A549 (cell line): ENCODE results near the gene LEUTX. TPM values are rescaled to one million over a fixed set of nuclear protein-coding genes. Genes with fewer than 3 reads are reported as not detected.
"Not testable (repeated sequence)": the region's sequence is repeated elsewhere in the genome, so short reads cannot be mapped to it uniquely, and the experiment has no call there.

ENCODE experiments used
- ATAC-seq, 2 experiments: fragments of 200-7000 bp in 1 of 2; fragments of >200 bp in 1 of 2; cut with Nextera tagmentation in 1 of 2; cut with Tn5 transposase in 1 of 2; 3 replicates each; pipeline versions ENCODE4 v1.8.0 to v1.9.1; 2018 to 2020; ENCODE audit warnings: mild to moderate bottlenecking in 1 of 2, moderate library complexity in 1 of 2
- CTCF ChIA-PET: fragments of 300-600 bp; sonication (Branson Sonifier 250); formaldehyde crosslinking; extraction: SDS; loops from one replicate; lab custom pipeline; 2021; ENCODE audit warnings: antibody characterized with exemption, inconsistent platforms; lab: Yijun Ruan, JAX
- POLR2A ChIA-PET: fragments of 350-600 bp; formaldehyde crosslinking; extraction: SDS; loops from one replicate; lab custom pipeline; 2021; ENCODE audit warnings: antibody characterized with exemption, inconsistent platforms; lab: Yijun Ruan, JAX
- DNase-seq, 2 experiments: peaks; one replicate each; pipeline versions ENCODE4 v3.0.0 to v3.0.0-alpha.2; 2011 to 2016; ENCODE audit warnings: low read depth in 1 of 2, low spot score in 1 of 2
- FAIRE-seq: peaks from 2 replicates; lab custom pipeline; 2011; peaks lifted over from hg19 to GRCh38; lab: Jason Lieb, UNC
- H3K27ac ChIP-seq, 2 experiments: fragments of >200 bp; sonication (Bioruptor Twin); formaldehyde crosslinking; 3 replicates each; pipeline ENCODE4 v1.5.1; 2016 to 2017
- H3K4me1 ChIP-seq: fragments of >200 bp; sonication (Bioruptor Twin); formaldehyde crosslinking; 3 replicates; pipeline ENCODE4 v1.6.1; 2016
- H3K4me2 ChIP-seq: fragments of >200 bp; sonication (Bioruptor Twin); formaldehyde crosslinking; 3 replicates; pipeline ENCODE4 v1.6.1; 2016
- H3K4me3 ChIP-seq: fragments of >200 bp; sonication (Bioruptor Twin); formaldehyde crosslinking; 3 replicates; pipeline ENCODE4 v1.5.1; 2016
- H3K9me3 ChIP-seq: fragments of >200 bp; sonication (Bioruptor Twin); formaldehyde crosslinking; 3 replicates; pipeline ENCODE4 v1.6.1; 2016
- CTCF ChIP-seq: fragments of >200 bp; sonication (Bioruptor Twin); formaldehyde crosslinking; IDR thresholded peaks from 3 replicates; pipeline ENCODE4 v1.5.1; 2016
- ESRRA ChIP-seq: fragments of 150-350 bp; IDR thresholded peaks from 2 replicates; pipeline ENCODE4 v1.6.1; 2014; ENCODE audit warnings: mild to moderate bottlenecking, low read length, borderline replicate concordance
- HOXA7 ChIP-seq: fragments of 250-450 bp; sonication (Bioruptor Pico); IDR thresholded peaks from 2 replicates; pipeline ENCODE4 v1.5.0; 2020; ENCODE audit warnings: mild to moderate bottlenecking, moderate library complexity
- KDM5A ChIP-seq: fragments of 200-600 bp; sonication (generic); IDR thresholded peaks from 2 replicates; pipeline ENCODE4 v1.6.1; 2016; ENCODE audit warnings: antibody characterized with exemption, mild to moderate bottlenecking
- PHF8 ChIP-seq: fragments of 200-600 bp; sonication (generic); IDR thresholded peaks from 2 replicates; pipeline ENCODE4 v1.6.1; 2016; ENCODE audit warnings: low read depth, mild to moderate bottlenecking, antibody characterized with exemption, moderate library complexity, borderline replicate concordance
- RAD21 ChIP-seq, 2 experiments: fragments of >200 bp in 1 of 2; sonication (Bioruptor Twin) in 1 of 2; formaldehyde crosslinking in 1 of 2; IDR thresholded peaks in 1 of 2; conservative IDR thresholded peaks in 1 of 2; 2 replicates in 1 of 2; 3 replicates in 1 of 2; pipeline ENCODE4 v1.6.1; 2012 to 2018; ENCODE audit warnings: inconsistent platforms in 1 of 2
- RNF2 ChIP-seq: fragments of 200-600 bp; sonication (generic); IDR thresholded peaks from 2 replicates; pipeline ENCODE4 v1.6.1; 2016; ENCODE audit warnings: low read depth, mild to moderate bottlenecking, antibody characterized with exemption, moderate library complexity, borderline replicate concordance
- SMC3 ChIP-seq: fragments of >200 bp; sonication (Bioruptor Twin); formaldehyde crosslinking; IDR thresholded peaks from 3 replicates; pipeline ENCODE4 v1.6.1; 2018; ENCODE audit warnings: inconsistent platforms
- TFCP2L1 ChIP-seq: fragments of 250-450 bp; sonication (Bioruptor Pico); IDR thresholded peaks from 2 replicates; pipeline ENCODE4 v1.5.0; 2021; ENCODE audit warnings: mild to moderate bottlenecking
- ZC3H11A ChIP-seq: fragments of 450-650 bp; IDR thresholded peaks from 2 replicates; pipeline ENCODE4 v1.6.1; 2014; ENCODE audit warnings: antibody characterized with exemption, mild to moderate bottlenecking
- WGBS: methylation state at CpG from one replicate; pipeline ENCODE4 v1.1.6; 2017; ENCODE audit errors: missing lambda C conversion rate; 5-methylcytosine and 5-hydroxymethylcytosine counted together
- polyA plus RNA-seq, 4 experiments: library from polyadenylated mRNA; depleted of rRNA in 3 of 4; stranded (reverse); fragments of >200 nt; fragmentation: RNase III in 1 of 4; extraction: RNeasy Plus Mini Kit Qiagen cat#74134 plus additional on column Dnase treatment in 1 of 4; gene quantifications; 2 replicates in 3 of 4; 3 replicates in 1 of 4; pipeline ENCODE4 v1.2.3, GENCODE V29; 2011 to 2017
- TF ChIP-seq, protein P1 (sequence below): fragments of >200 bp; sonication (Bioruptor Twin); formaldehyde crosslinking; IDR thresholded peaks from 3 replicates; pipeline ENCODE4 v1.6.1; 2016
- TF ChIP-seq, protein P2 (sequence below): IDR thresholded peaks from 2 replicates; pipeline ENCODE4 v1.6.1; 2012; ENCODE audit warnings: low read depth, borderline replicate concordance

Gene LEUTX
- polyA plus RNA-seq, 2 of the 4 experiments (the other 2 are of a cell fraction) = not detected

DNA sequence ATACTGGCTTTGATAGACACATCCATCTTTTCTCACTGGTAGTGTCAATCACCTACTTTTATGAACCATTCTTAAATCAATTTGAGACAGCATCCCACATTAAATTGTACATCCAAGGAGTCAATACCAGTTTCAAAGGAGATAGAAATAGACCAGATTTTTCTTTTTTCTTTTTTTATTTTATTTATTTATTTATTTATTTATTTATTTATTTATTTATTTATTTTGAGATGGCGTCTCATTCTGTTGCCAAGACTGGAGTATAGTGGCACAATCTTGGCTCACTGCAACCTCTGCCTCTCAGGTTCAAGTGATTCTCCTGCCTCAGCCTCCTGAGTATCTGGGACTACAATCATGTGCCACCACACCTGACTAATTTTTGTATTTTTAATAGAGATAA lies 16.8 kb upstream of the LEUTX start:
- DNase-seq, H3K9me3 ChIP-seq, FAIRE-seq, H3K4me3 ChIP-seq, H3K4me2 ChIP-seq, H3K27ac ChIP-seq, POLR2A ChIA-PET, ATAC-seq, H3K4me1 ChIP-seq: not testable (repeated sequence)
- peak; percentile 84 for TF ChIP-seq ZC3H11A
- CTCF ChIA-PET = interaction anchor here (1.0 kb wide), 1 partner anchor 288 kb away, joined by 3 read pairs; no protein-coding TSS in a partner anchor
- WGBS = 15% methylated on average over 1 of the region's 1 CpG

DNA sequence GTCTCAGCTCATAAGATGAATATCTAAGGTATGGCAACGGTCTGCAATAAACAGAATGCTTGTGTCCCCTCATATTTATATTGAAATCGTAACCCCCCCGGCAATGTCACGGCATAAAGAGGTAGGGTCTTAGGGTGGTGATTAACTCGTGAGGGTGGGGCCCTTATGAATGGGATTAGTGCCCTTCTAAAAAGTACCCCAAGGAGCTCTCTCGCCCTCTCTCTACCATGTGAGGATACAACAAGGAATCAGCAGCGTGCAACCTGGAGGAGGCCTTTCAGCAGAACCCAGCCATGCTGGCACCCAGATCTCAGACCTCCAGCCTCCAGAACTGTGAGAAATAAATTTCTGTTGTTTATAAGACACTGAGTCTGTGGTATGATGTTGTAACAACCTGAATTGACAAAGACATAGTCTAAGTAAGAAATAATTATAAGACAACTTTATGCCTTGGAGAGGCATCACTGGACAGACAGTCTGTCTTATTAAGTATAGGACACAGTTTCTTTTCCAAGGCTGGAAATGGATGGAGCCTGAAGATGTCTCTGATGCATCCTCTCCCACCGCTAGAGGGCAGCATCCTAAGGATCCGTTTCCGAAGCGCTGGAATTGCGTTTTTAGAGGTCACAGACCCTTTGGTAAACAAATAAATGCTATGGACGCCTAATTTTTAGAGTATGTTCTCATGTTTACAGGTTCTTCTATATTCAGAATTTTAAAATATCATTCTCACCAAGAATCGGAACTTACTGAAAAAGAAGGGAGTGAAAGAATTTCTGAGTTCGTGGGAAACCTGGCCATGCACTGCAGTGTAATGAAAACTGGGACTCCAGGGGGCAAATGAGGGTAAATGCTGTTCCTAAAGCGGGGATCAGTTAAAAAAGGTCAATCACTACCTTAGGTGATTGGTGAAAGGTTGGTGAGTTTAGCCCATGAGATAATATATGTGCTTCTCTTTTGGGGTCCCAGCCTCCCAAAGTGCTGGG lies 13.3 kb upstream of the LEUTX start:
- TF ChIP-seq, protein P1, sequence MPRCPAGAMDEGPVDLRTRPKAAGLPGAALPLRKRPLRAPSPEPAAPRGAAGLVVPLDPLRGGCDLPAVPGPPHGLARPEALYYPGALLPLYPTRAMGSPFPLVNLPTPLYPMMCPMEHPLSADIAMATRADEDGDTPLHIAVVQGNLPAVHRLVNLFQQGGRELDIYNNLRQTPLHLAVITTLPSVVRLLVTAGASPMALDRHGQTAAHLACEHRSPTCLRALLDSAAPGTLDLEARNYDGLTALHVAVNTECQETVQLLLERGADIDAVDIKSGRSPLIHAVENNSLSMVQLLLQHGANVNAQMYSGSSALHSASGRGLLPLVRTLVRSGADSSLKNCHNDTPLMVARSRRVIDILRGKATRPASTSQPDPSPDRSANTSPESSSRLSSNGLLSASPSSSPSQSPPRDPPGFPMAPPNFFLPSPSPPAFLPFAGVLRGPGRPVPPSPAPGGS = no peak
- TF ChIP-seq CTCF (peak; percentile 94), TFCP2L1 (CRISPR knock-in tag) (no peak), ESRRA (0 out of 2 replicates have a peak, but pooled peaks have one; percentile 29), SMC3 (peak; percentile 42; the same call in 2 of the 3 replicates), RAD21 (conservative IDR thresholded peaks at IDR 0.05 in 1 of 2, IDR thresholded peaks at IDR 0.05 in 1 of 2) (peak; percentile 39 to 63; a peak in 3 of 5 replicates)
- TF ChIP-seq, protein P2, sequence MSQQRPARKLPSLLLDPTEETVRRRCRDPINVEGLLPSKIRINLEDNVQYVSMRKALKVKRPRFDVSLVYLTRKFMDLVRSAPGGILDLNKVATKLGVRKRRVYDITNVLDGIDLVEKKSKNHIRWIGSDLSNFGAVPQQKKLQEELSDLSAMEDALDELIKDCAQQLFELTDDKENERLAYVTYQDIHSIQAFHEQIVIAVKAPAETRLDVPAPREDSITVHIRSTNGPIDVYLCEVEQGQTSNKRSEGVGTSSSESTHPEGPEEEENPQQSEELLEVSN = no peak
- DNase-seq = peak; percentile 41 to 82
- H3K4me1 ChIP-seq = no peaks in the 10 kb centered on the region
- H3K27ac ChIP-seq = no peak overlapping the region
- peak; percentile 55 to 77; a peak in 3 of 6 replicates for ATAC-seq
- H3K9me3 ChIP-seq = peaks cover 9% of the 10 kb centered on the region
- FAIRE-seq = peak; percentile 99
- no peak overlapping the region for H3K4me2 ChIP-seq
- WGBS = 11% methylated on average over 16 of the region's 16 CpGs
- ChIA-PET CTCF (interaction anchor here (0.5 to 6.2 kb wide), 51 partner anchors 8 to 562 kb away, joined by 3 to 60 read pairs (median 4); partner anchors contain the start of genes FBL, PSMC4 and ZNF546), POLR2A (no interaction called here)
- H3K4me3 ChIP-seq = no peak overlapping the region

- Histone ChIP-seq H3K4me1 (no peaks in the 10 kb centered on the region), H3K4me3 (no peak overlapping the region), H3K27ac (no peak overlapping the region), H3K4me2 (no peak overlapping the region), H3K9me3 (peaks cover 9% of the 10 kb centered on the region)
- DNase-seq (no peak), ATAC-seq (no peak), FAIRE-seq (no peak)
- ChIA-PET CTCF (interaction anchor here (0.9 to 6.2 kb wide), 18 partner anchors 9 to 418 kb away, joined by 3 to 60 read pairs (median 5); partner anchors contain the start of genes FBL and PSMC4), POLR2A (no interaction called here)
- 61% methylated on average over 8 of the region's 8 CpGs for WGBS
- TF ChIP-seq PHF8 = no peak
- TF ChIP-seq HOXA7 (CRISPR knock-in tag) = no peak
- TF ChIP-seq KDM5A = no peak
- TF ChIP-seq ZC3H11A = no peak
- no peak for TF ChIP-seq RNF2
Observed at GRCh38 chr19:39768334-39768733, 10.3 kb upstream of the LEUTX start.
